Stimulated activated CD8-positive, alpha-beta memory T cell treated with anti-CD3 and anti-CD28 coated beads, Interleukin-12 subunit alpha, Interleukin-12 subunit beta, amount 100 ng/mL, for 1 hour (primary cell): ENCODE data around the gene GTPBP1.

Experiments used
- DNase-seq: peaks from one replicate; pipeline ENCODE4 v3.0.0-alpha.2; 2020; ENCODE audit warnings: low read depth

GTPBP1 gene

DNA sequence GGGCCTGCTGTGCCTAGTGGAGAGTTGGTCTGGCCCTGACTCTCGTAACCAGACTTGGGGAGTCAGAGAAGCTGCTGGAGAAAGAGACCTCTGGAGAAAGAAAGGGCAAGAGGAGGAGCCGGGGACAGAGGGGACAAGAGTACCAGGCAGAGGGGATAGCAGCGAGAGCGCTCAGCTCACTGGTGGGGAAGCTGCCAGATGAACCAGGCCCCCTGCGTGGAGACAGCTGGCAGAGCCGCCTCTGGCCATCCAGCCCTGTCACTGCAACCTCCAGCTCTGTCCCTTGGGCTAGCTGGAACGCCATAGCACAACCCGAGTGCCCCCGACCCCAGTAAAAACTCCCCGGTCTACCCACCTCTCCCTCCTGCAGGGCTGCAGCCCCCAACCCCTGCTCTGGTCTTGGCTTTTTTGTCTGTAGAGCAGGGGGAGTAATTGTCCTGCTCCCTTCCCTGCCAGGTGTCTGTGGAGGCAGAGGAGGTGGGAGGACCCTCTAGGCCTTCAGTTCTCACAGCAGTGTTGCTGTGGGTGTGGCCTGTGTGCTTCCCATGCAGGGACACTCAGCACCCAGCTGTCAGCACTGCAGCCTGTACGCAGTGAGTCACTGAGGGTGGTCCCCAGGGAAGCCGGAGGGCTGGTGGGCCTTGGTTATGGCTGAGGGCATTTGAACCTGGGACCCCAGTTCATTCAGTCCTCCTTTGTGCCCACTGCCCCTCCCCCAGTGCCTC, 54.9 kb downstream of the GTPBP1 start:
- no peak for DNase-seq

DNA sequence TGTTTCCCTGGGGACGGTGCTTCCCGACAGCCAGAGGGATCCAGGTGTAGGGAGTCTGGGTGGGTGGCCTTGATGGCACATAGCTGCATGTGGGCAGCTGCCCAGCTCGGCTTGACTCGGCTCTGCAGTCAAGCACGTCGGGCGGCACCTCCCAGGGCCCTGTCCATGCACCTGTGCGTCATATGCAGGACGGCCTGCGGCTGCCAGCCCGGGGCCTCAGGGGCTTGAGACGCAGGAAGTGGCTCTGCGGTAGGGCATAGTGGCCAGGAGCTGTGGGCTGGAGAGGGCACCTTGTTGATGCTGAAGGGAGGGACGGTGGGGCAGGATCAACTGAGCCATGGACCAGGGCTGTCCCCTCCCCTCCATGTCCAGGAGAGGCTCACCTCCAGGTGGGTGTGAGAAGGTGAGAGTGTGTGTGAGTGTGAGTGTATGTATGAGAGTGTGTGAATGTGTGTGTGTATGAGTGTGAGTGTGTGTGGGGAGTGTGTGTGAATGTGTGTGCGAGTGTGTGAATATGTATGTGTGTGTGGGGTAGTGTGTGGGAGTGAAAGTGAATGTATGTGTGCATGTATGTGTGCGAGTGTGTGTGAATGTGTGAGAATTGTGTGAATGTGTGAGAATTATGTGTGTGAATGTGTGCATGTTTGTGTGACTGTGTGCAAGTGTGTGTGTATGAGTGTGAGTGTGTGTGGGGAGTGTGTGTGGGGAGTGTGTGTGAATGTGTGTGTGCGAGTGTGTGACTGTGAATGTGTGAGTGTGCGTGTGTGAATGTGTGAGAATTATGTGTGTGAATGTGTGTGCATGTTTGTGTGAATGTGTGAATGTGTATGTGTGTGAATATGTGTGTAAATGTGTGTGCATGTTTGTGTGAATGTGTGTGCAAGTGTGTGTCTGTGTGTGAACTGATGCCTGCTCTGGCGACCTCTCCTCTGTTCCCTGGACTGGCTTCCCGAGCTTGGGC, 55.7 kb downstream of the GTPBP1 start:
- no peak for DNase-seq

DNA sequence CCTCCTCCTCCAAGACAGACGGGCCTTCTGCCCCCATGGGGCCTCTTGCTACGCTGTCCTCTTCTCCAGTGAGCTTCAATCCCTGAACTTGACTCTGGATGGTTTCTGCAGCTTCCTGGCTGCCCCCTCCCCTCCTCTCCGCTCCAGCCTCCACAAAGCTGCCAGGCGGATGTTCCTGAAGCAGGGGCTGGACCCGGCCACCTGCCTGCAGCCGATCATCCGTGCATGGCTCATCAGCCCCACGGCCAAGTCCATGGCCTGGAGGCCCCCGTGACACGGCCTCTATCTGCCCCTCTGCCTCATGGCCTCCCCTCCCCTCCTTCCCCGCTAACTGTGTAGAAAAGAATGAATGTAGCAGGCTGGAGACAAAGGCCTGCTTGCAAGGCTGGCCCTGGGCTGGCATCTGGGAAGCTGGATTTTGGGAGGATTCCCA, 56.8 kb downstream of the GTPBP1 start:
- DNase-seq, result no peak

DNA sequence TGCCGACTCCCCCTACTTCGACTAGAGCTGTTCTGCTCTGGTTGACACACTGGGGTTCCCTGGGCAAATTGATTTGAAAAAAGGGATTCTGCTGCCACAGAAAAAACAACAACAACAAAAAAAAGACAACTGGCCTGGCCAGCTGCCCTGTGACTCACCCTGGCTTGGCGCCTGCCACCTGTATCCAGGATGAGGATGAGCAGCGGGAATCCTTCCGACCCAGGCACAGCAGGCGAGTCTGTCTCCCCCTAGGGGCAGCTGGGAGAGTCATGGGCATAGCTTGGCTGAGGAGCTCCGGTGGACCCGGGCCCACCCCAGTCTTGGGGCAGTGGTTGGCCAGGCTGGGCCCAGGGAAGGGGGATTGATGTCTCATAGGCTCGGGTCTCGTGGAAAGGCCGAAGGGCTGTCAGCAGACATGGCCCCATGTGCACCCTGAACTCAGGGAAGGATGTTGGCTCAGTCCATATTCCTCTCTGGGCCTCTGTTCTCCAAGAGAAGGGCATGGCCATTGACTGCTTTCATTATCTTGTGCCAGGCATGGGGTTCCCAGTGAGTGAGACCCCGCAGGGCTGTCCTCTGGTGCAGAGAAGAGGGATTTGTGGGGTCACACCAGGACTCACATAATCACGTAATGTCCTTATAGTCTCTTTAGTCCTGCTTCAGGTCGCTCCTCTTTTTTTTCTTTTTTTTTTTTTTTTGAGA, 60.5 kb downstream of the GTPBP1 start:
- no peak for DNase-seq

DNA sequence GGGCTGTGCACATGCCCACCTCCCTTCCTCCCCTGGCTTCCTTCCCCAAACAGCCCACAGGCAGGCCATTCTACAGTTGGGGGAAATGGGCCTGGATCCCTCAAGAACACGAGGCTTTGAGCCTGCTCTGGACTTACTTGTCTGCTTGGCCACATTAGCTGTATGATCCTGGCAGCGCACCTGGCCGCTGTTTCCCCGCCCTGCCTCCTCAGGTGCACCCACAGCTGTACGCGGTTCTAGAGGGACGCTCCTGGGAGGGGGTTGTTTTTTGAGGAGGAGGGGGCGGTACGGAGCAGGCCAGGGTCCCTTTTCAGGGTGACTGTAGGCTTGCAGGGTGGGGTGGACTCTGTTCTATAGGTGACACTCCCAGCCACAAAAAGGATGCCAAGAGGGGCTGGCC, 61.6 kb downstream of the GTPBP1 start:
- no peak for DNase-seq

DNA sequence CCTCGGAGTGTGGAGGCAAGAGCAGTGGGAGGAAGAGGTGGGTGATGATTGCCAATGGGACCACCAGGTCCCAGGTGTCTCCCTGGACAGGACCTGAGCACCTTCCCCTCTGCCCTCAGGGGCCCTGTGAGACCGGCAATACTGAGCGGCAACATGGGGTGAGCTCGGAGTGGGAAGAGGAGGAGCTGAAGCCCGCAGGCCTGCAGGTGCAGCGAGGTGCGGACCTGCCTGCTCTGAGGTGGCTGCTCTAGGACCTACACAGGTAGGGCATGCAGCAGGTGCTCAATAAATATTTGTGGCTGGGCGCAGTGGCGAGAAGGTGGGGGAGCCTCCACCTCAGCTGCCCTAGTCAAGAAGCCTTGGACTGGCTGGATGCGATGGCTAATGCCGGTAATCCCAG, 62.3 kb downstream of the GTPBP1 start:
- DNase-seq, result no peak

DNA sequence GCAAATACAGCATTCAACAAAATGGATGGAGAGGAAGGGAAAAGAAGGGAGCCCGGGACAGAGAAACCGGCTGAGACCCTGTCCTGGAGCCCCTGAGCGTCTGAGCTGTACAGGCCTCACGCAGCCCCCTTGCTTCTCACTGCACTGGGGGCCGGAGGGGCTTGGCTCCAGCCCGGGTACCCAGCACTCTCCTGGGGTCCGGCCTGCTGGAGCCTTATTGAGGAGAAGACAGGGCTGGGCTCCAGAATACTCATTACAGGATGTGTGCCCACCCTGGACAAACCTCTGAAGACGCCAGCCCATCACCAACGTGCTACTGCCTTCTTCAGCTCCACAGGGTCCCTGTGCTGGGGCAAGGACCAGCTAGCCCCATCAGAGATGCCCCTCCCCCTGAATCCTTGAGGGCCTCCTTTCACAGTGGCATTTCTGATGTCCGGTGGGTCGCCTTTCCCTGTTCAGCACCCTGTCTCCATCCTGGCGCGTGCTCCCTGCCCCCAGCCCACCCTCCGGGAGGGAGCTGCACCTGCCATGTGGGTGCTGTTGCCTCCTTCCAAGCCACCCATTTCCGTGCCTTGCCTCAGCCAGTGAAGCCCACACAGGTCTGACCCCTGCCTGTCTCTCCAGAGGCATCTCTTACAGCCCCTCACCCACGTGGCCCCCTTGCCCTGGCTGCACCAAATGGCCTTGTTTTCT, 64.7 kb downstream of the GTPBP1 start:
- no peak for DNase-seq

DNA sequence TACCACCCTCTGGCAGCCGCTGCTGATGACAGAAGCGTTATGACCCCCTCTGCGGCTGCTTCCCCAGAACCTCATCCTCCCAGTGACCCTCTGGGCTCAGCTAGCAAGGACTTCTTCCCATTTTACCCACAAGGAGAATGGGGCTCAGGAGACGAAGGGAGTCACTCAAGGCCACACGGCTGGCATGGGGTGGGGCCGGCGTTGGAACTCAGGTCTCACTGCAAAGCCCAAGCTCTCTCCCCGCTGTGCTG, 66.8 kb downstream of the GTPBP1 start:
- no peak for DNase-seq

DNA sequence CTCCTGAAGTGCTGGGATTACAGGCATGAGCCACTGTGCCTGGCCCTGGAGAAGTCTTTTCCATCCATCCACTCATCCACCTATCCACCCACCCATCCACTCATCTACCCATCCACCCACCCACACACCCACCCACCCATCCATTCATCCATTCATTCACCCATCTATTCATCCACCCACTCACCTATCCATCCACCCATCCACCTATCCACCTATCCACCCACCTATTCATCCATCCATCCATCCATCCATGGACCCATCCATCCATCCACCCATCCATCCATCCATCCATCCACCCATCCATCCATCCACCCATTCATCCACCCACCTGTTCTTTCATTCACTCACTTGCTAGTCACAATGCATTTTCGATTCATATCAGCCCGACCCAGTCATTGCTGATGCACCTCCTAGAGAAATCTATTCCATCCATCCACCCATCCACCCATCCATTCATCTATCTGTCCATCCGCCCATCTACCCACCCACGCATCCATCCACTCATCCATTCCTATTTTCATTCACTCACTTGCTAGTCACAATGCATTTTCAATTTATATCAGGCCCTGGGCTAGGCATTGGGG, 67.7 kb downstream of the GTPBP1 start:
- DNase-seq, result no peak

DNA sequence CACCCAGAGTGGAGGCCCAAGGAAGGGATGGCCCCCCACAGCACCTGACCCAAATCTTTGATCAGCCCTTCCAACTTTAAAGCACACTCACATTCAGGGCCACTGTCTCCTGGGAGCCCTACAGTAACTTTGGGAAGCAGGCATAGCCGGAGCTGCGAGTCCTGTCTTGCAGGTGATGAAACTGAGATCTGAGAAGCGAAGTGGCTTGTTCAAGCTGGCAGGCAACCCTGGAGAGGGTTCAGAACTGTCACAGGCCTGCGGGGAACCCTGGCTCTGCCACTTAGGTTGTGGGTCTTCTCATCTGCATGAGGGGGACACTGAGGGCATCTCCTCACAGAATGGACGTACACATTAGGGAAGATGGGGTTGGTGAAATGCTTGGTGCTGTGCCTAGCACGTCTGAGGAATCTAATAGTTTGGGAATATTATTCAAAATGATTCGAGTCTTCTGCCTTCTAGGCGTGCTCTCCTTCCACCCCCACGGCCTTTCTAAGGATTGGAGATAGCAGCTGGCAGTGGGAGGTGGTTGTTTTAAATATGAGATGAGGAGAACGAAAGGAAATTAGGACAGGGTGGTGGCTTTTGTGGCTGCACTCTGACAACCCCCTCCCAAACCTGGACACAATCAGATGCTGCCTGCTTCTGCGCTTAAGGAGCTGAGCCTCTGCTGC, 68.9 kb downstream of the GTPBP1 start:
- no peak for DNase-seq

DNA sequence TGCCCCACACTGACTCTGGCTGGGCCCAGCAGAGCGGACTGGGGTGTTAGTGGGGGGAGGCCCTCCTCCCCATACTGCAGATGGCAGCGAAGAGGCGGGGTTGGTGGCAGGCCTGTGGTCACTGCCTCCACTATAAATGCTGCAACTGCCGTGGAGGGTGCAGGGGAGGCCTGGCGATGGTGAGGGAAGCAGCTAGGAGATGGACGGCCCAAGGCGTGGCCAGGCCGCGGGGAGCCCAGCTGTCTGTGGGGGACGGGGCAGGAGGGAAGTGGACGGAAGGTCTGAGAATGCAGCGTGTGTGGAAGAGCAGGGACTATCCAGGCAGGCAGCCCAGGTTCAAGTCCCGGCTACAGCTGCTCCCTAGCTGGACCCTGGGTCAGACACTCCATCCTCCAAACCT, 69.9 kb downstream of the GTPBP1 start:
- DNase-seq, result no peak

DNA sequence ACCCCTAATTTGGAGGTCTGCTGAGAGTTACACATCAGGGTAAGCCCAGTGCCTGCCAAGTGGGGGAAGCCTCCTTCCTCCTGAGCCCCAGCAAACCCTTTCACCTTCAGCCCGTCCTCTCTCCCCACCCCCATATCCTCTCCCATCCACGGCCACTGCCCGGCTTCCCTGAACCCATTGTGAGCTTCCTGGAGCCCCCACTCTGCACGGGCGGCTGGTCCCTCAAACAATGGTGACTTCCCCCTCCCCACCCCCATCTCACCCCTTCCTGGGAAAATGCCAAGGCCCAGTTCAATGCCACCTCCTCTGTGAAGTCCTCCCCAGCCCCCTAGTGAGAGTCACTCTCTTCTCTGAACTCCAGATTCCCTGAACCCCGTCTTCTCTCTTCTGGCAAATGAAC, 70.3 kb downstream of the GTPBP1 start:
- no peak for DNase-seq

DNA sequence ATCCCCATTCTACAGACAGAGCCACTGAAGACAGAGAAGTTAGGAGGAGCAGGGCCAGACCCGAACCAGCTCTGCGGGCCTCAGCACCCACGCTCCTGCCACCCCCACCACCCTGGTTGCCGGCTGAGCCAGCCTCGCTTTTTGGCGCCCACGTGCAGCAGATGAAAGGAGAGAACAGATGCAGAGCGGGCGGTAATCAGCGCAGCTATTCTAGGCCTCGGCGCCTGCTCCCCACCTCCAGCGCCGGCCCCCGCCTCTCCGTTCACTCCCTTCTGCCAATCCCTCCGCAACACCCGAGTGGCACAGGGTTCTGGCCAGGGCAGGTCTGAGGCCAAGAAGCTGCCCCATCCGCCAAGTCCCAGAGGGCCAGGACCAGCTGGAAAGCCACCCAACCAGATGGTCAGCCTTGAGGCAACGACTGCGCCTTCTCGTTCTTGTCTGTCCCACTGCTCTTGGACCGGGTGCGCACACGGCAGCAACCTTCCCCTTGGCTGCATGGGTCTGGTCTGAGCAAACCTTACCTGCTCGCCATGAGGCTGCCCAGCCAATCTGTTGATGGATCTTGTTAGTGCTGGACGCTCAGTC, 71.4 kb downstream of the GTPBP1 start:
- DNase-seq, result no peak

DNA sequence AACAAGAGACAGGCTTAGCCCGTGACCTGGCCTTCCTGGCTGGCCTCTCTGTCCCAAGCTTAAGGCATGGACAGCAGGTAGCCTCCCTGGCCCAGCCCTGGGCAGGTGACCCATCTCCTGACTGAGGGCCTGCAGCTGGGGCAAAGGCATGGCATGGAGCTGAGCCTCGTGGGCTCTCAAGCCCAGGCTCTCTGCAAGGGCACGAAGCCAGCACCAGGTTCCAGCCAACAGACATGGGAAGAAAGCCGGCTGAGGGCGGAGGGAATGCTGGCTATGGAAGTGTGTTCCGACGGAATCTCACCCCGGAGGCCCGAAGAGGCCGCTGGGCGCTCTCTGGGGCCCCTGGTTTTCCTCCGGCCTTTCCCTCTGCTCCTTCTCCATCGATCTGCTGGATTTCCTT, 75.3 kb downstream of the GTPBP1 start:
- no peak for DNase-seq

DNA sequence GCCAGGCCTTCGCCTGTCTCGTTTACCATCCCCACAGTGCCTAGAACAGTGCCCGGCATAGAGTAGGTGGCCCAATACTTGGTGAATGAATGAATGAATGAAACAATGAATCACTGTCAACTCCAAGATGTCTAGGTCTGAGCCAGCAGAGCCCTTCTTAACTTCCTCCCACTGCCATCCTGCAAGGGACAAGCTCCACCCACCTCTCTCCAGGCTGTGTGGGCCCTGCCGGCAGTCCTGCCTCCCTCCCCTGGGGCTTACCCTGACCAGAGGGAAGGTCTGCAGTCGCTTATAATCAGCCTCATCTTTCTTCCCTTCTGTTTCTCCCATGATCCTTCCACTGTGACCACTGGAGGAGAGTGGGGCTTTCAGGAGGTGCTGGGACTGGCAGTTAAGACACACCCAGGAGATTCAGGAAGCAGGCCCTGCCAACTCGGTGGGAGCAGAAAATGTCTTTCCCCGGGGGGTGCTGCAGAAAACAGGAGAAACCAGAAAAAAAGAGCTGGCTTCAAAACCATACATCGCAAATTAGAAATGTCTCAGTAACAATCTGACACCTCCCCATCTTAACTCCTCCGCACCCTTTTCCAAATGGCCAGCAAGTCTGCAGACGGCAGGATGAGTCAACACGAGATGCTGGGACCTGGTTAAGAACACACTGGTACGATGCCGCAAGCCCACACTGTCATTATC, 76.8 kb downstream of the GTPBP1 start:
- no peak for DNase-seq
